Measurements from ENCODE around the gene MGLL. TPM values are rescaled to one million over a fixed set of nuclear protein-coding genes. Genes with fewer than 3 reads are reported as not detected.
A peak's percentile ranks its signal among the peaks of the same experiment; 100 is the strongest.

Gene MGLL
- total RNA-seq, 1 experiment from 2014 or later = 6.8 TPM

DNA sequence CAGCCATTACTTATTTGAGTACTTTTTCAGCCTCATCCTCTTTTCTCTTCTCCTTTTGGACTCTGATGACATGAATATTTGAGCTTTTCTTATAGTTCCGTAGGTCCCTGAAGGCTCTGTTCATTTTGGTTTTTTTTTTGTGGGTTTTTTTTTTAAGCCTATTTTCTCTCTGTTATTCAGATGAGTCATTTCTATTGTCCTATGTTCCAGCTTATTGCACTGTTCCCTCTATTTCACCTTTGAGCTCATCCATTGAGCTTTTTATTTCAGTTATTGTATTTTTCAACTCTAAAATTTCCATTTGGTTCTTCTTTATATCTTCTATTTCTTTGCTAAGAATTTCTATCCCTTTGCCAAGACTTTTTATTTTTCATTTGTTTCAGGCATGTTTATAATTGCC lies 7.2 kb upstream of the MGLL start:
- H3K27me3 ChIP-seq (ENCODE audit: insufficient read depth, low read length) = no peaks in the 10 kb centered on the region
- DNase-seq (ENCODE audit: low read depth, low spot score) (no peak), ATAC-seq (no peak)
- ChIA-PET POLR2A (no interaction called here), CTCF (no interaction called here), RAD21 (ENCODE audit: low non-redundant PET in 1 of 2, low total read pairs in 2 of 2, uncharacterized antibody in 2 of 2, unreplicated experiment in 2 of 2) (no interaction called here)
- no peaks in the 10 kb centered on the region for H3K4me1 ChIP-seq (ENCODE audit: control insufficient read depth in 1 of 2, insufficient read depth in 2 of 2, low read length in 2 of 2)
- BruUV-seq (replicated peaks) = no TSS peak
- peaks cover 0 to 11% of the 10 kb centered on the region in 2 experiments; a peak in 2 of 4 replicates for H3K9me3 ChIP-seq (ENCODE audit: control insufficient read depth in 1 of 2, insufficient read depth in 1 of 2, low read depth in 1 of 2, low read length in 2 of 2)
- H3K9ac ChIP-seq (ENCODE audit: low read length) = no peak overlapping the region
- no peak overlapping the region for H3K4me3 ChIP-seq (replicated peaks in 1 of 2; ENCODE audit: low read depth in 1 of 2, low read length in 2 of 2)
- H3K27ac ChIP-seq (ENCODE audit: low read depth, low read length) = no peak overlapping the region
- no peaks in the 10 kb centered on the region for H3K79me2 ChIP-seq (ENCODE audit: insufficient read depth, low read length)
- no peak overlapping the region for H2AFZ ChIP-seq (ENCODE audit: low read depth, low read length, poor library complexity, severe bottlenecking)
- no peak overlapping the region for H3K4me2 ChIP-seq (ENCODE audit: low read length)
- no peak for TF ChIP-seq EZH2 (IDR thresholded peaks at IDR 0.05)
- no peak for TF ChIP-seq EZH2phosphoT487 (IDR thresholded peaks at IDR 0.05; ENCODE audit: borderline replicate concordance)
- TF ChIP-seq REST (IDR thresholded peaks at IDR 0.05; ENCODE audit: low read depth) = no peak
- TF ChIP-seq SIN3A (IDR thresholded peaks at IDR 0.05; ENCODE audit: low read depth) = no peak
- TF ChIP-seq CBX3 (IDR thresholded peaks at IDR 0.05; ENCODE audit: low read depth) = peak; percentile 86
- H4K20me1 ChIP-seq (ENCODE audit: insufficient read depth) = no peaks in the 10 kb centered on the region
- no peaks in the 10 kb centered on the region for H3K36me3 ChIP-seq (ENCODE audit: control insufficient read depth in 1 of 2, insufficient read depth in 2 of 2, low read length in 2 of 2)
- no peaks in the 10 kb centered on the region for H3K9me2 ChIP-seq (ENCODE audit: insufficient read depth)
- intact Hi-C loops (cut with micrococcal nuclease) = no loop called here

- Histone ChIP-seq H2AFZ (ENCODE audit: low read depth, low read length, poor library complexity, severe bottlenecking) (no peak overlapping the region), H3K9me2 (ENCODE audit: insufficient read depth) (no peaks in the 10 kb centered on the region), H3K36me3 (ENCODE audit: control insufficient read depth in 1 of 2, insufficient read depth in 2 of 2, low read length in 2 of 2) (no peaks in the 10 kb centered on the region), H3K9ac (ENCODE audit: low read length) (no peak overlapping the region), H3K9me3 (ENCODE audit: control insufficient read depth in 1 of 2, insufficient read depth in 1 of 2, low read depth in 1 of 2, low read length in 2 of 2) (peaks cover 0 to 6% of the 10 kb centered on the region in 2 experiments; a peak in 2 of 4 replicates), H3K27me3 (ENCODE audit: insufficient read depth, low read length) (no peaks in the 10 kb centered on the region), H3K27ac (ENCODE audit: low read depth, low read length) (no peak overlapping the region), H3K79me2 (ENCODE audit: insufficient read depth, low read length) (no peaks in the 10 kb centered on the region), H3K4me1 (ENCODE audit: control insufficient read depth in 1 of 2, insufficient read depth in 2 of 2, low read length in 2 of 2) (peaks cover 0 to 5% of the 10 kb centered on the region in 2 experiments; a peak in 1 of 4 replicates), H3K4me3 (replicated peaks in 1 of 2; ENCODE audit: low read depth in 1 of 2, low read length in 2 of 2) (no peak overlapping the region), H3K4me2 (ENCODE audit: low read length) (no peak overlapping the region), H4K20me1 (ENCODE audit: insufficient read depth) (no peaks in the 10 kb centered on the region)
- ChIA-PET CTCF (interaction anchor here (0.9 kb wide), 1 partner anchor 37 kb away, joined by 3 read pairs; no protein-coding TSS in a partner anchor), POLR2A (no interaction called here), RAD21 (ENCODE audit: low non-redundant PET in 1 of 2, low total read pairs in 2 of 2, uncharacterized antibody in 2 of 2, unreplicated experiment in 2 of 2) (no interaction called here)
- intact Hi-C loops (cut with micrococcal nuclease) = no loop called here
- ATAC-seq (no peak), DNase-seq (ENCODE audit: low read depth, low spot score) (no peak)
- no TSS peak for BruUV-seq (replicated peaks)
- TF ChIP-seq, protein P1, sequence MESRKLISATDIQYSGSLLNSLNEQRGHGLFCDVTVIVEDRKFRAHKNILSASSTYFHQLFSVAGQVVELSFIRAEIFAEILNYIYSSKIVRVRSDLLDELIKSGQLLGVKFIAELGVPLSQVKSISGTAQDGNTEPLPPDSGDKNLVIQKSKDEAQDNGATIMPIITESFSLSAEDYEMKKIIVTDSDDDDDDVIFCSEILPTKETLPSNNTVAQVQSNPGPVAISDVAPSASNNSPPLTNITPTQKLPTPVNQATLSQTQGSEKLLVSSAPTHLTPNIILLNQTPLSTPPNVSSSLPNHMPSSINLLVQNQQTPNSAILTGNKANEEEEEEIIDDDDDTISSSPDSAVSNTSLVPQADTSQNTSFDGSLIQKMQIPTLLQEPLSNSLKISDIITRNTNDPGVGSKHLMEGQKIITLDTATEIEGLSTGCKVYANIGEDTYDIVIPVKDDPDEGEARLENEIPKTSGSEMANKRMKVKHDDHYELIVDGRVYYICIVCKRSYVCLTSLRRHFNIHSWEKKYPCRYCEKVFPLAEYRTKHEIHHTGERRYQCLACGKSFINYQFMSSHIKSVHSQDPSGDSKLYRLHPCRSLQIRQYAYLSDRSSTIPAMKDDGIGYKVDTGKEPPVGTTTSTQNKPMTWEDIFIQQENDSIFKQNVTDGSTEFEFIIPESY (IDR thresholded peaks at IDR 0.05; ENCODE audit: extremely low read depth, insufficient replicate concordance, low read length) = no peak
- TF ChIP-seq RAD21 (IDR thresholded peaks at IDR 0.05; ENCODE audit: low read depth) = no peak
- TF ChIP-seq CBX3 (IDR thresholded peaks at IDR 0.05; ENCODE audit: low read depth) = no peak
- TF ChIP-seq TCF7L2 (IDR thresholded peaks at IDR 0.05; ENCODE audit: borderline replicate concordance, extremely low read depth, insufficient read depth, insufficient read length) = no peak
- no peak for TF ChIP-seq MAX (IDR thresholded peaks at IDR 0.05)
- TF ChIP-seq YY1 (IDR thresholded peaks at IDR 0.05; ENCODE audit: extremely low read depth, insufficient replicate concordance, low read depth, low read length) = no peak
- no peak for TF ChIP-seq SP1 (IDR thresholded peaks at IDR 0.05; ENCODE audit: low read depth)
- TF ChIP-seq SRF (IDR thresholded peaks at IDR 0.05; ENCODE audit: low read depth) = no peak
- TF ChIP-seq, protein P2, sequence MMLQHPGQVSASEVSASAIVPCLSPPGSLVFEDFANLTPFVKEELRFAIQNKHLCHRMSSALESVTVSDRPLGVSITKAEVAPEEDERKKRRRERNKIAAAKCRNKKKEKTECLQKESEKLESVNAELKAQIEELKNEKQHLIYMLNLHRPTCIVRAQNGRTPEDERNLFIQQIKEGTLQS (IDR thresholded peaks at IDR 0.05) = no peak
Measured at GRCh38 chr3:127827808-127828207, 5.5 kb upstream of the MGLL start.
